Epithelial cell of esophagus (primary cell): ENCODE data around the gene SMAD7.
A peak's percentile ranks its signal among the peaks of the same experiment; 100 is the strongest.

Source experiments
- DNase-seq: peaks from one replicate; pipeline ENCODE4 v3.0.0; 2010; ENCODE audit warnings: low read depth
- H3K4me3 ChIP-seq: 2 replicates; pipeline ENCODE4 v1.5.1; 2011; ENCODE audit warnings: mild to moderate bottlenecking, low read length, control low read depth
- TF ChIP-seq, protein P1 (sequence below): IDR thresholded peaks from 2 replicates; pipeline ENCODE4 v1.5.1; 2011; ENCODE audit warnings: low read depth, mild to moderate bottlenecking, low read length, control low read depth, inconsistent platforms; ENCODE audit not compliant: insufficient read depth; ENCODE audit errors: missing control alignments

SMAD7 gene

DNA sequence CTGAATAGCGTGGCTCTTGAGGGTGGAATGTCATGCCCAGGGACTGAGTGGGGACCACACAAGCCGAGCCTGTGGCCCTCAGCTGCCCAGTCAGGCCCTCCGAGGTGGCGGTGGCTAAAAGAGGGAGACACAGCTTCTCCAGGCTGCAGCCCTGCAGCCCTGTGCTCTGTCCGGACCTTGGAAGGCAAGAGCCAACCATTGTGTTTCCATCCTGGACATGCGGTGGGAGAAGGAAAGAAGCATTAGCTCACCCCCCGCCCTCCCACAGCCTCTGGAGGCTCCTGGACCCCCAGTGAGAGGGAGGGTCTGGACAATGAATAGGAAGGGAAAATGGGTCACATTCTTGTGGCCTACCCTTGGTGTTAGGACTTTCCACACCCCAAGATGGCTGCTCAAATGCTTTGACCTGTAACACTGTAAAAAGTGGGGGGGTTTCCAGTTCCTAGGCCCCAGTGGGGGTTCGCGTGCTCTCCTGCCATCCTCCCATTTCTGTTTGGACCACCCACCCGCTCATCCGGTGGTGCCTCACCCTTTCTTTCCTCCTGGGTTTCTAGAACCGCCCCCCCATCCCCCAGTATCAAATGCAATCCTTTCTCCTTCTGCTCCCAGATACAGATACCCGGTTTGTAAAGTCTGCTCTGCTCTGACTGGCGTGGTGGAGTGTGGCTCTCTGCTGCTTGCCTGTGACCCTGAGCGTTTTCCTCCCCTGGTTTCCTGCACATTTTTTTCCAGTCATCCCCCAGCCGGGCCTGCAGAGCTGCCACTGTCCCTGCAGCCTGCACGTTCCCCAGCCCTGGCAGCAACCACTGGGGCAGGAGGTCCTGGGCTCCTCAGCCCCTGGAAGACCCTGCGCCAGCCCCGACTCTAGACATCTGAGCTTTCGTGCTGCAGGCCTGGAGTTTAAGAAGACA is 36.3 kb upstream of the SMAD7 start:
- no peak overlapping the region for H3K4me3 ChIP-seq
- no peak for DNase-seq
- TF ChIP-seq, protein P1, sequence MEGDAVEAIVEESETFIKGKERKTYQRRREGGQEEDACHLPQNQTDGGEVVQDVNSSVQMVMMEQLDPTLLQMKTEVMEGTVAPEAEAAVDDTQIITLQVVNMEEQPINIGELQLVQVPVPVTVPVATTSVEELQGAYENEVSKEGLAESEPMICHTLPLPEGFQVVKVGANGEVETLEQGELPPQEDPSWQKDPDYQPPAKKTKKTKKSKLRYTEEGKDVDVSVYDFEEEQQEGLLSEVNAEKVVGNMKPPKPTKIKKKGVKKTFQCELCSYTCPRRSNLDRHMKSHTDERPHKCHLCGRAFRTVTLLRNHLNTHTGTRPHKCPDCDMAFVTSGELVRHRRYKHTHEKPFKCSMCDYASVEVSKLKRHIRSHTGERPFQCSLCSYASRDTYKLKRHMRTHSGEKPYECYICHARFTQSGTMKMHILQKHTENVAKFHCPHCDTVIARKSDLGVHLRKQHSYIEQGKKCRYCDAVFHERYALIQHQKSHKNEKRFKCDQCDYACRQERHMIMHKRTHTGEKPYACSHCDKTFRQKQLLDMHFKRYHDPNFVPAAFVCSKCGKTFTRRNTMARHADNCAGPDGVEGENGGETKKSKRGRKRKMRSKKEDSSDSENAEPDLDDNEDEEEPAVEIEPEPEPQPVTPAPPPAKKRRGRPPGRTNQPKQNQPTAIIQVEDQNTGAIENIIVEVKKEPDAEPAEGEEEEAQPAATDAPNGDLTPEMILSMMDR, result no peak

DNA sequence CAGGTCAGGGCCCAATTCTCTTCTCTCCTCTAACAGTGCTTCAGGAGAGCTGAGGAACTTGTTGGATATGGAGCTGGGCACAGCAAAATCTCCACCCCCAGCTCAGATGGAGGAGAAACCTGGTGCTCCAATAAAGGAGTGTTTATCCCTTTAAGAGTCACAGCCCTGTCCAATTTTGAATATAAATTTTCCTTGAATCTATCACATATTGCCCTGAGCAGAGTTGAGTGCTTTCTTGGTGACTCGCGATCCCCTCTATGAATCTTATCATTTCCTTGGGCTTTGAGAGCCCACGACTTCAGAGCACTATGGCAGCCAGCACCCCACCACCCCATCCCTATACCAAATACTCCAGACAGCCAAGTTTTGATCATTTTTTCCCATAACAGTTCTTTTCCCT is 34.4 kb upstream of the SMAD7 start:
- no peak overlapping the region for H3K4me3 ChIP-seq
- TF ChIP-seq, protein P1, result no peak
- DNase-seq, result no peak

DNA sequence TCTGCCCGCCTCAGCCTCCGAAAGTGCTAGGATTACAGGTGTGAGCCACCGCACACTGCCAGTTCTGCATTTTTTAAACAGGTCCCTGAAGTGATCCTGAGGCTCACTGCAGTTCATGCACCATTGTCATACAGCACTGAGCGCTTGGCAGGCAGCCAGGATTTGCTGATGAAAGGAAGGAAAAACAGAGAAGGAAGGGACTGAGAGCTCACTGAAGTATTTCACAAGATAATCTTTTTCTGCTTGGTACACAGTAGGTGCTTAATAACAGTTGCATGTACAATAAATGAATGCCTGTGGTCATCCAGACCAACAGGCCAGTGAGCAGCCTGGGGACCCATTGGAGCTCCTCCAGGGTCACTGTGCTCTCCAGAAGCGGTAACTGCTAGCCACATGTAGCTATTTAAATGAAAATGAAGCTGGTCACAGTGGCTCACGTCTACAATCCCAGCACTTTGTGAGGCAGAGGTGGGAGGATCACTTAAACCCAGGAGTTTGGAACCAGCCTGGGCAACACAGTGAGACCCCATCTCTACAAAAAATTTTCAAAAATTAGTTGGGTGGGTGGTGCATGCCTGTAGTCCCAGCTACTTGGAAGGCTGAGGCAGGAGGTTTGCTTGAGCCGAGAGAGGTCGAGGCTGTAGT is 33.1 kb upstream of the SMAD7 start:
- H3K4me3 ChIP-seq, result no peak overlapping the region
- TF ChIP-seq, protein P1, result no peak
- DNase-seq, result peak; percentile 49

DNA sequence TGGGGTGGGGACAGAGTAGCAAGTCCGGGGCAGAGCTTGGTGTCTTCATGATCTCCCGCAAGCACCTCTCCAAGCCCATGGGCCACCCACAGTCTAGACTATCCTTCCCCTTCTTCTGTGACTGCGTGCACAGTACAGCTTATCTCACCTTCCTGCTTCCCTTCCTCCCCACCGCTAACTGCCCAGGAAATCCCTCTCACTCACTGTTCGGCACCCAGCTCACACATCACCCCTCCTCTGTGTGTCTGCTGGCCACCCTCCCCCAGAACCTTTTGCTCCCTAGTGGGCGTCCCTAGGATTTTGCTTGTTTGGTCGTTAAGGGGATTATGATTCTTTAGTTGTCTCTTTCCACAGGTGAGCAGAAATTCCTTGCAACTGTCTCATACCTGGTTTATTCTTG is 31.5 kb upstream of the SMAD7 start:
- DNase-seq, result no peak
- TF ChIP-seq, protein P1, result no peak
- no peak overlapping the region for H3K4me3 ChIP-seq

DNA sequence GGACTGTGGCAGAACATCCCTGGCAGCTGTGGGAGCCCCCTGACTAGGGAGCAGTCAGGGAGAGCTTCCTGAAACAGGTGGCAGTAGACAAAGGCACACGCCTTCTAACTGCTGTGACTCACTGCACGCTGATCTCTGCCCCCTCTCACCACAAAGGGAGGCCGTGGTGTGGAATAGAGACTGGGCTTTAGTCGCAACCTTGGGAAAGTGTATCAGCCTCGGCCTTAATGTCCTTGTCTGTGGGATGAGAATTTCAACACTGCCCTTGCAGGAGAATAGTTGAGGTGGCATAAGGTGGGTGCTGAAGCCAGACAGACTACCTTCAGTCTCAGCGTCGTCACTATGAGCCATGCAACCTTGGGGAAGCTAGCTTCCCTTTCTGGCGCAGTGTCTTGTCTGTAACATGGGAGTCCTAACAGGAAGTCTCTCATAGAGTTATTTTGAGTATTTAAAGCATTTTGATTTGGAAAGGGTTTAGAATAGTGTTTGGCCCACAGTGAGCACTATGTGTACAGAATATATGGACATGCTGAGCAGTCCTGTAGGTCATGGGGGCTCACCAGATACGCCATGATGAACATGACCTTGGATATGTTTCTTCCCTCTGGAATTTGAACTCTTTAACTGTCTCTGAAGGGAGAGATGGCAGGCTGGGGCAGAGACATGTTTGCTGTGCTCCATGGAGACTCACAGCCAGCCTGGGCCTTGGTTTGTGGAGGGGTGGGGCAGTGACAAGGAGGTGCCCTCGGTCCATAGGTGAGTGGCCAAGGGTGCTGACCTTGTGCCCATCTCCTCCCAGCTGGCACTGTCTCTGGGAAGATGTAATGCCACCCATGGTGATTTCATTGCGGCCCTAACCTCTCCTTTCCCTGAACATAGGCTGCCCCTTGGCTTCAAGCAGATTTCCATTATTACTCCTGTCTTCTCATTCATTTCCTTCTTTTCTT is 29.5 kb upstream of the SMAD7 start:
- H3K4me3 ChIP-seq, result no peak overlapping the region
- TF ChIP-seq, protein P1, result no peak
- no peak for DNase-seq

DNA sequence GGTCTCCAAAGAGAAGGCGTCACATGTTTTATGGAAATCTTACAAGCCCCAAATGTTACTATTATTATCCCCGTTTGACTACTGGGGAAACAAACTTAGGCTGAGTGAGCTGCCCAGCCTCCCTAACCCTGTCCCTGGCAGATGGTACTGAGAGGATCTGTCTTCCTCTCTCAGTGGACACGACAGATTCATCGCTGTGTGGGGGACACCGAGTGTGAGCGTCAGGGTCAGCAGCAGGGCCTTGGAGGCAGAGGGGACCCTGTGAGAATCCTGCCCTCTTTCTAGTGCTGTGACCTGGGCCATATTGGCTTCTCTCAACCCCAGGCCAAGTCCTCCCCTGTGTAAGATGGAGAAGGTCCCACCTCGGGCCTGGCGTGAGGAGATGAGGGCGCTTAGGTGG is 27.1 kb upstream of the SMAD7 start:
- DNase-seq, result no peak
- H3K4me3 ChIP-seq, result no peak overlapping the region
- TF ChIP-seq, protein P1, result no peak
